ENCODE results near the gene SEC14L5.

DNA sequence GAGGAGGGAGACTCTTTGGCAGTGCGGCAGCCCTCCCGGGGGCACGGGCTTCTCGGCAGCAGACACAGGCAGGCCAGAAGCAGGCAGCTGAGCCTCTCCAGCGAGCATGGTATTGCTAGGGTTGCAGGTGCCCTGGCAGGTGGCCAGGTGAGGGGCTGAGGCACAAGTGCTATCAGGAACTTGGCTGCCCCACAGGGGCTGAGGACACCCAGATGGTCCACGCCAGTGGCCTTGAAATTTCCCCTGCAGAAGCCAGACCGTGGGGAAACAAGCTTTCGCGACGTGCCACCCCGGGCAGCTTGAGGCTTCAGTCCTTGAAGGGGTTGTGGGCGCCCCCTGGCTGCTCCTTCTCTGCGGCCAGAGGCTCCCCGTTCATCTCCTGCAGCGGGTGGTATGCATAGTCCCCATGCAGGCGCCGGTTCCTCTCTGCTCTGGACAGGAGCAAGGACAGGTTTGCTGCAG lies 67.1 kb downstream of the SEC14L5 start:
- TF ChIP-seq POLR2AphosphoS5 (IDR thresholded peaks at IDR 0.05) (no peak), POLR2A (IDR thresholded peaks at IDR 0.05) (no peak), EP300 (IDR thresholded peaks at IDR 0.05; ENCODE audit: low read depth) (no peak)
- TF ChIP-seq, protein P1, sequence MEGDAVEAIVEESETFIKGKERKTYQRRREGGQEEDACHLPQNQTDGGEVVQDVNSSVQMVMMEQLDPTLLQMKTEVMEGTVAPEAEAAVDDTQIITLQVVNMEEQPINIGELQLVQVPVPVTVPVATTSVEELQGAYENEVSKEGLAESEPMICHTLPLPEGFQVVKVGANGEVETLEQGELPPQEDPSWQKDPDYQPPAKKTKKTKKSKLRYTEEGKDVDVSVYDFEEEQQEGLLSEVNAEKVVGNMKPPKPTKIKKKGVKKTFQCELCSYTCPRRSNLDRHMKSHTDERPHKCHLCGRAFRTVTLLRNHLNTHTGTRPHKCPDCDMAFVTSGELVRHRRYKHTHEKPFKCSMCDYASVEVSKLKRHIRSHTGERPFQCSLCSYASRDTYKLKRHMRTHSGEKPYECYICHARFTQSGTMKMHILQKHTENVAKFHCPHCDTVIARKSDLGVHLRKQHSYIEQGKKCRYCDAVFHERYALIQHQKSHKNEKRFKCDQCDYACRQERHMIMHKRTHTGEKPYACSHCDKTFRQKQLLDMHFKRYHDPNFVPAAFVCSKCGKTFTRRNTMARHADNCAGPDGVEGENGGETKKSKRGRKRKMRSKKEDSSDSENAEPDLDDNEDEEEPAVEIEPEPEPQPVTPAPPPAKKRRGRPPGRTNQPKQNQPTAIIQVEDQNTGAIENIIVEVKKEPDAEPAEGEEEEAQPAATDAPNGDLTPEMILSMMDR (IDR thresholded peaks at IDR 0.05), result peak in 1 of 5 experiments; percentile 21
